ENCODE data around the gene CASKIN2.
A peak's percentile ranks its signal among the peaks of the same experiment; 100 is the strongest.

The CASKIN2 gene

GRCh38 chr17:75515496-75516254 is at the start of gene CASKIN2:
TSS of gene CASKIN2 (minus strand) at chr17:75515537. CDS start at chr17:75513804, 1,733 bp downstream.
- DNase-seq (ENCODE audit: low read depth), result peak; percentile 21

GRCh38 chr17:75565066-75565465 is 49.7 kb upstream of the CASKIN2 start:
- DNase-seq (ENCODE audit: low read depth), result peak; percentile 44

- no peak for DNase-seq (ENCODE audit: low read depth)
Measured at GRCh38 chr17:75564195-75564594, 48.9 kb upstream of the CASKIN2 start.

- no peak for DNase-seq (ENCODE audit: low read depth)
Measured at GRCh38 chr17:75563063-75563758, 47.9 kb upstream of the CASKIN2 start.

- DNase-seq (ENCODE audit: low read depth), result peak; percentile 75
Measured at GRCh38 chr17:75561927-75562603, 46.7 kb upstream of the CASKIN2 start.

- no peak for DNase-seq (ENCODE audit: low read depth)
Measured at GRCh38 chr17:75559958-75560533, 44.7 kb upstream of the CASKIN2 start.

- no peak for DNase-seq (ENCODE audit: low read depth)
Measured at GRCh38 chr17:75558666-75559530, 43.6 kb upstream of the CASKIN2 start.

- no peak for DNase-seq (ENCODE audit: low read depth)
Measured at GRCh38 chr17:75557852-75558665, 42.7 kb upstream of the CASKIN2 start.

- DNase-seq (ENCODE audit: low read depth), result no peak
Measured at GRCh38 chr17:75557075-75557851, 41.9 kb upstream of the CASKIN2 start.

GRCh38 chr17:75555679-75556153 is 40.4 kb upstream of the CASKIN2 start:
- DNase-seq (ENCODE audit: low read depth), result no peak

GRCh38 chr17:75553295-75554110 is 38.2 kb upstream of the CASKIN2 start:
- DNase-seq (ENCODE audit: low read depth), result no peak

GRCh38 chr17:75552425-75553294 is 37.3 kb upstream of the CASKIN2 start:
- no peak for DNase-seq (ENCODE audit: low read depth)

- no peak for DNase-seq (ENCODE audit: low read depth)
Measured at GRCh38 chr17:75551266-75551665, 35.9 kb upstream of the CASKIN2 start.

- DNase-seq (ENCODE audit: low read depth), result no peak
Measured at GRCh38 chr17:75550139-75550465, 34.8 kb upstream of the CASKIN2 start.

GRCh38 chr17:75549246-75550138 is 34.2 kb upstream of the CASKIN2 start:
- DNase-seq (ENCODE audit: low read depth), result no peak

GRCh38 chr17:75548813-75549212 is 33.5 kb upstream of the CASKIN2 start:
- DNase-seq (ENCODE audit: low read depth), result no peak

- no peak for DNase-seq (ENCODE audit: low read depth)
Measured at GRCh38 chr17:75547091-75547490, 31.8 kb upstream of the CASKIN2 start.

Measured in GM04503 (cell line).